GM18861 (cell line): ENCODE results near the gene ZFP57.

Experiments used
- ATAC-seq: cut with Tn5 transposase; IDR thresholded peaks from one replicate; pipeline ENCODE4 v1.9.1; 2021; ENCODE audit not compliant: unreplicated experiment

Gene ZFP57

GRCh38 chr6:29680904-29681303, at the start of gene ZFP57:
ZFP57 (minus strand) TSS chr6:29681152; CDS start chr6:29677003, 4,149 bp downstream.
- no peak for ATAC-seq

GRCh38 chr6:29730575-29731126, 49.7 kb upstream of the ZFP57 start:
- no peak for ATAC-seq

GRCh38 chr6:29729774-29730328, 48.9 kb upstream of the ZFP57 start:
- ATAC-seq = no peak

- no peak for ATAC-seq
These were observed 47.9 kb upstream of the ZFP57 start for GRCh38 chr6:29728875-29729270.

- no peak for ATAC-seq
These were observed 47.4 kb upstream of the ZFP57 start for GRCh38 chr6:29728173-29728874.

GRCh38 chr6:29727637-29728036, 46.7 kb upstream of the ZFP57 start:
- ATAC-seq = no peak

GRCh38 chr6:29726571-29727194, 45.7 kb upstream of the ZFP57 start:
- ATAC-seq = no peak

GRCh38 chr6:29726001-29726400, 45.0 kb upstream of the ZFP57 start:
- ATAC-seq = no peak

- no peak for ATAC-seq
These were observed 44.3 kb upstream of the ZFP57 start for GRCh38 chr6:29724937-29725869.

GRCh38 chr6:29723666-29724588, 43.0 kb upstream of the ZFP57 start:
- ATAC-seq = no peak

GRCh38 chr6:29723262-29723665, 42.3 kb upstream of the ZFP57 start, which contains the start of gene HLA-F:
HLA-F (plus strand) TSS chr6:29723434; CDS start chr6:29723464, 30 bp downstream.
- ATAC-seq = peak; percentile 82

- no peak for ATAC-seq
These were observed 39.9 kb upstream of the ZFP57 start for GRCh38 chr6:29720863-29721262.

GRCh38 chr6:29710281-29710941, 29.5 kb upstream of the ZFP57 start:
- no peak for ATAC-seq

GRCh38 chr6:29709188-29709587, 28.2 kb upstream of the ZFP57 start:
- ATAC-seq = no peak

GRCh38 chr6:29708432-29709179, 27.7 kb upstream of the ZFP57 start:
- no peak for ATAC-seq

- ATAC-seq = no peak
These were observed 24.7 kb upstream of the ZFP57 start for GRCh38 chr6:29705389-29706231.

- ATAC-seq = no peak
These were observed 21.7 kb upstream of the ZFP57 start for GRCh38 chr6:29702519-29703103.
